Activated CD4-positive, alpha-beta T cell treated with anti-CD3 and anti-CD28 coated beads for 36 hours (primary cell): Measurements from ENCODE around the gene TRPM8. TPM values are rescaled to one million over a fixed set of nuclear protein-coding genes. Genes with fewer than 3 reads are reported as not detected.

Experiments used
- ATAC-seq: fragments of 200-7000 bp; cut with Tn5 transposase; one replicate; pipeline ENCODE4 v1.10.0; 2021; ENCODE audit warnings: mild to moderate bottlenecking, moderate library complexity
- CTCF ChIA-PET: fragments of 350-600 bp; sonication (Branson Sonifier 250); formaldehyde crosslinking; loops from one replicate; lab custom pipeline; 2021; ENCODE audit warnings: antibody characterized with exemption; lab: Charles Lee
- POLR2A ChIA-PET: fragments of 350-600 bp; sonication (Branson Sonifier 250); formaldehyde crosslinking; loops from one replicate; lab custom pipeline; 2021; ENCODE audit warnings: antibody characterized with exemption, inconsistent platforms; lab: Charles Lee
- DNase-seq: peaks from one replicate; pipeline ENCODE4 v3.0.0-alpha.2; 2020
- H3K27ac Mint-ChIP-seq: one replicate; pipeline ENCODE4 v1.8.0; 2021; ENCODE audit warnings: mixed read lengths
- H3K27me3 Mint-ChIP-seq: one replicate; pipeline ENCODE4 v1.8.0; 2021; ENCODE audit warnings: mixed read lengths
- H3K36me3 Mint-ChIP-seq: one replicate; pipeline ENCODE4 v1.8.0; 2021; ENCODE audit warnings: low read depth, mixed read lengths
- H3K4me1 Mint-ChIP-seq: one replicate; pipeline ENCODE4 v1.8.0; 2021; ENCODE audit warnings: mixed read lengths
- H3K4me3 Mint-ChIP-seq: one replicate; pipeline ENCODE4 v1.8.0; 2021; ENCODE audit warnings: mild to moderate bottlenecking, moderate library complexity, mixed read lengths
- H3K9me3 Mint-ChIP-seq: one replicate; pipeline ENCODE4 v1.8.0; 2021; ENCODE audit warnings: low read depth, mixed read lengths
- intact Hi-C, 2 experiments: fragments of 100-400 bp; cut with DNase I in 1 of 2; cut with micrococcal nuclease in 1 of 2; formaldehyde crosslinking; loops; one replicate each; pipeline versions ENCODE4 v1.14.2 to v1.15.1; 2022 to 2024; cut with DNase I, micrococcal nuclease
- total RNA-seq, 2 experiments: library from RNA; stranded (reverse); gene quantifications; one replicate each; pipeline ENCODE4 v1.2.3, GENCODE V29; 2021

Gene TRPM8
- total RNA-seq, 2 experiments from 2014 or later: not detected

DNA sequence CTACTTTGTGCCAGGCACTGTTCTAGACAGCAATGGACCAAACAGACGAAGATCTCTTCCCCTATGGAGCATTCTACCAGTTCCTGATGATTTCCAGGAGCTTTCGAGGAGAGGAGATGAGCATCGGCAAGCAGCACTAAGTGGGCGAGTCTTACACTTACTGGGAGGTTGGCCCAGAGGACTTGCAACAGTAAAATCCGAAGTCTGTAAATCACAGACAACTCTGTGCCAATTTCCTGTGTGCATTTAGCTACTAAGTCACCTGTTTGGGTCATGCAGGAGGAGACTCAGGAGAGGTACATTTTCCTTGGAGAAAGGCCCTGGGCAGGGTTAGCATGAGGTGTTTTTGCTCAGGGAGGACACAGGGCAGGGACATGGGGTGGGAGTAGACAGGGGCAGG is 58.9 kb downstream of the TRPM8 start:
- Mint-ChIP-seq H3K9me3 (no peaks in the 10 kb centered on the region), H3K36me3 (no peaks in the 10 kb centered on the region), H3K27ac (no peak overlapping the region), H3K27me3 (no peaks in the 10 kb centered on the region), H3K4me1 (peaks cover 19% of the 10 kb centered on the region), H3K4me3 (no peak overlapping the region)
- no peak for ATAC-seq
- ChIA-PET POLR2A (no interaction called here), CTCF (interaction anchor here (0.6 to 1.0 kb wide), 5 partner anchors 14 to 172 kb away, joined by 3 to 4 read pairs (median 3); no protein-coding TSS in a partner anchor)
- DNase-seq: no peak
- intact Hi-C loops: loop anchor here (1.0 to 5.0 kb wide), 5 partner anchors 161 to 569 kb away; no protein-coding TSS in a partner anchor

DNA sequence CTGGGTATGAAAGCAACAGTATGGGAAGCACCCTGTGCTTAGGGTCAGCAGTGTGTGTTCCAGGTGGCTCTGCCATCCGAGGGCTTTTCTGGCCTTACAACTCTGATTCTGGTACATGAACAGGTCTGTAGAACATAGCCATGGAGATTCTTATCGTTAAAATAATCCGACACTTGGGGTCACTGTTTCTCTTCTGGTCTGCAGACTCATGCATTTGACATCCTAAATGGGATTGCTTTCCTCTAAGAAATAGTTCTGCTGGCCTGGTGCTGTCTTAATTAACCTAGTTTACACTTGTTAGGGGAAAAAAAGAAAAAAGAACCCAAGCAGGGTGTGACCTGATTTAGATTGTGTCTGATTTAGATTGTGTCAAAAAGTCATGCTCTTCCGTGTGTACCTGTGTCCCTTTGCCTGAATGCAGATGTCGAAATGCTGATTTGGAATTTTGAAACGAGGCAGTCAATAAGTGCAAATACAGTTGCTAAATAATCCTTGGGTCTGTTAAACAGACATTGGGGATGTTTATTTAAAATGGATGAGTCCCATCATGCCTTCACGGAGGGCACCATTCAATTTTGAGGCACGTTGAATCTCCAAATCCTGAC is 59.6 kb downstream of the TRPM8 start:
- H3K4me3 Mint-ChIP-seq: no peak overlapping the region
- ATAC-seq (no peak), DNase-seq (no peak)
- no peaks in the 10 kb centered on the region for H3K9me3 Mint-ChIP-seq
- H3K4me1 Mint-ChIP-seq: peaks cover 22% of the 10 kb centered on the region
- no peak overlapping the region for H3K27ac Mint-ChIP-seq
- no peaks in the 10 kb centered on the region for H3K36me3 Mint-ChIP-seq
- no peaks in the 10 kb centered on the region for H3K27me3 Mint-ChIP-seq
- CTCF ChIA-PET: interaction anchor here (0.9 kb wide), 2 partner anchors 22 to 166 kb away, joined by 3 to 4 read pairs; no protein-coding TSS in a partner anchor
- intact Hi-C loops: loop anchor here (1.0 to 5.0 kb wide), 5 partner anchors 161 to 569 kb away; no protein-coding TSS in a partner anchor
- POLR2A ChIA-PET: no interaction called here

DNA sequence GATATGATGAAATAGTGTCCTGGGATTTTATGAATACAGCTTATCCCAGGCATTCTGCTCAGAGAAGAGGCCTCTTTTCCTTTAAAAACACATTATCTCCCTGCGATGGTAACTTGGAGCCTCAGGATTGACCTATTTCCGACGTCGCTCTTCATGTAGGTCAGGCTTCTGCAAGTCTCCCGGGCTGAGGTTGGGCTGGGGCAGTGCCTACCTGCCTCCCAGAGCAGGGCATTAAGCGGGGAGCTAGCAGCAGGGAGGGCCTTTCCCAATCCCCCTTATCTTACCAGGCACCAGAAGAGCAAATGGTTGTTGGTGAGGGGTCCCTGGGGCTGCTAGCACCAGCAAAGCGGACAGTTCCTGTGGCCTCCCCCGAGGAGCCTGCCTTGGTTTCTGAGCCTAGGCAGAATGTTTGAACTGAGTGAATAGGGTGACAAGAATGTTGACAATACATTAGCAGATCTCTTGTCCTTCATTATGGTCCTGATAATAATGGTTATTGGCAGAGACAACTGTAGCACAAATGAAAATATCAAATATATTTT is 60.2 kb downstream of the TRPM8 start:
- DNase-seq: no peak
- CTCF ChIA-PET: interaction anchor here (0.9 kb wide), 1 partner anchor 23 kb away, joined by 3 read pairs; no protein-coding TSS in a partner anchor
- no peaks in the 10 kb centered on the region for H3K27me3 Mint-ChIP-seq
- H3K4me1 Mint-ChIP-seq: peaks cover 22% of the 10 kb centered on the region
- no peak overlapping the region for H3K27ac Mint-ChIP-seq
- no peaks in the 10 kb centered on the region for H3K36me3 Mint-ChIP-seq
- no peaks in the 10 kb centered on the region for H3K9me3 Mint-ChIP-seq
- ATAC-seq: no peak
- POLR2A ChIA-PET: no interaction called here
- intact Hi-C loops: loop anchor here (2.0 to 5.0 kb wide), 3 partner anchors 160 to 567 kb away; no protein-coding TSS in a partner anchor
- no peak overlapping the region for H3K4me3 Mint-ChIP-seq

DNA sequence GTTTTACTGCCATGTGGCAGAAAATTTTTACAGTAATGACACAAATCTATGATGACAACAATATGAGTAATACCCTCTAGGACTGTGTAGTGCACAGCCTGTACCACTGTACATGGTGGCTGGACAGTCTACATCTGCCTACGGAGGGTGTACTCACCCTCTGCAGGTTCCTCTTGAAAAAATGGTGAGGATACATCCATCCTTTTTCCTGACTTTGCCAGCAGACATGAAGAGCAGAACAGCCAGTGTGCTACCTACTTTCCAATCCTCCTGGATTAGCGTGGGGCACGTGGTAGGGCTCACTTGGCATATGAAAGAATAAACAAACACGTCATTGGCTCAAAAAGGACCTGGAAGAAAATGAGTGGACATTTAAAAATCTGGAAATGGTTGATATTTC is 62.6 kb downstream of the TRPM8 start:
- intact Hi-C loops: loop anchor here (5.0 to 10.0 kb wide), 3 partner anchors 155 to 298 kb away; no protein-coding TSS in a partner anchor
- ATAC-seq: peak; percentile 63
- no peaks in the 10 kb centered on the region for H3K9me3 Mint-ChIP-seq
- peaks cover 18% of the 10 kb centered on the region for H3K4me1 Mint-ChIP-seq
- ChIA-PET POLR2A (no interaction called here), CTCF (no interaction called here)
- H3K36me3 Mint-ChIP-seq: peaks cover 2% of the 10 kb centered on the region
- no peak for DNase-seq
- H3K4me3 Mint-ChIP-seq: no peak overlapping the region
- H3K27ac Mint-ChIP-seq: no peak overlapping the region
- peaks cover 2% of the 10 kb centered on the region for H3K27me3 Mint-ChIP-seq

DNA sequence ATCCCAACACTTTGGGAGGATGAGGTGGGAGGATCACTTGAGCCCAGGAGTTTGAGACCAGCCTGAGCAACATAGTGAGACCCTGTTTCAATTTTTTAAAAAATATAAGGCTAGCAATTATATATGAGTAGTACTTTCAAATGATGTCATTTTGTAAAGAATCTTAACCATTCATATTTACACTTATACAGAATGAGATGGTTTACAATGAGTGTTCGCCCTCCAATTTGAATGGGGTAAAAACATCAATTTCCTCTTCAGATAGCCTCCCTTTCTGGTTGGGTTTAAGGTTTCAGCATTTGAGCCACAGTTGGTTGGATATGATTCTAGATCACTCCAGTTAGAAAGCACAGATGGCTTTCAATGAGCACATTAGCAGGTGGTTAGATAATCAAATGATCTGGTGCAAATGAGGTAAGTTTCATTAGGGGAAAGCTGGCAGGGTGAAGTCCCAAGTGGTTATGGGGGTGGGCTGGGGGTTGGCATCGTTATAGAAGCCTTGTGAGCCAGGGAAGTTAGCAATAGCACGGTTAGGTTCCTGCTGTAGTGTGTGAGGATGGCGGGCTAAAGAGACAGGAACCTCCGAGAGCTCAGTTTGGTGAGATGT is 63.9 kb downstream of the TRPM8 start:
- ATAC-seq: no peak
- peaks cover 16% of the 10 kb centered on the region for H3K4me1 Mint-ChIP-seq
- H3K4me3 Mint-ChIP-seq: no peak overlapping the region
- H3K27ac Mint-ChIP-seq: no peak overlapping the region
- CTCF ChIA-PET: interaction anchor here (0.5 to 1.5 kb wide), 3 partner anchors 9 to 120 kb away, joined by 3 read pairs; no protein-coding TSS in a partner anchor
- POLR2A ChIA-PET: no interaction called here
- H3K27me3 Mint-ChIP-seq: peaks cover 2% of the 10 kb centered on the region
- DNase-seq: no peak
- H3K36me3 Mint-ChIP-seq: peaks cover 2% of the 10 kb centered on the region
- H3K9me3 Mint-ChIP-seq: peaks cover 5% of the 10 kb centered on the region
- intact Hi-C loops: loop anchor here in 1 of 2 experiments (10.0 kb wide), 1 partner anchor 154 kb away; no protein-coding TSS in a partner anchor

DNA sequence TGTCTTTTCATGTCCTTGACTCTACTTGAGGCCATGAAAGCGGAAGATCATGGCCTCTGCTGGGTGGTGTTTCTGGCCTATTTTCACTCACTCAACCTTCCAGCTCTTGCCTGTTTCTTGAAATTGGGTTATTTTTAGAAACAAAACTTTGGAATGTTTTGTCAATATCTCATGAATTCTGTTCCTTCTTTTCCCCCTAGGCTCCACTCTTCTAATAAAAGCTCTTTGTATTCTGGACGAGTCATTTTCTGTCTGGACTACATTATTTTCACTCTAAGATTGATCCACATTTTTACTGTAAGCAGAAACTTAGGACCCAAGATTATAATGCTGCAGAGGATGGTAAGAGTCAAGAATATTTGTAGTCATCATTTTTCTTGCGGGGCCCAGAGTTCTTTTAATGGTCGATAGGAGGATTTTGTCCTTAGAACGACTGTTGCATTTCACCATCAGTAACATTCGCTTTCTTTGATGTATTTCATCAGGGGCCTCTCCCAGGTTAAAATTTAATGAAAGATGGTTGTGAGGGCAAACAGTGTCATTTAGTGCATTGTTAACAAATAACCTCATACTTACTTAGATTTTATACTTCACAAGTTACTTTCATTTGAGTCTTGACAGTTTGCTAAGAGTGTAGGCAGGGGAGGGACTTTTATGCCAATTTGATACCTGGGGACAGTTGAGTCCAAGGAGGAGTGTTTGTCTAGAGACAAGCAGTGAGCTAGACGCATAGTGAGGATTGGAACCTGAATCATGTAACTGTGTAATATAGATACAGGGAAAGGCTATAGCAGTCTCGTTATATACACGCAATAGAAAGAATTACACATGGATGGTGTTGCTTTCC is 64.6 kb downstream of the TRPM8 start:
- ATAC-seq (no peak), DNase-seq (no peak)
- ChIA-PET POLR2A (no interaction called here), CTCF (interaction anchor here (0.5 to 1.5 kb wide), 3 partner anchors 8 to 121 kb away, joined by 3 read pairs; no protein-coding TSS in a partner anchor)
- H3K4me3 Mint-ChIP-seq: no peak overlapping the region
- intact Hi-C loops: loop anchor here in 1 of 2 experiments (10.0 kb wide), 1 partner anchor 153 kb away; no protein-coding TSS in a partner anchor
- H3K36me3 Mint-ChIP-seq: peaks cover 2% of the 10 kb centered on the region
- peaks cover 2% of the 10 kb centered on the region for H3K27me3 Mint-ChIP-seq
- H3K27ac Mint-ChIP-seq: no peak overlapping the region
- peaks cover 5% of the 10 kb centered on the region for H3K9me3 Mint-ChIP-seq
- H3K4me1 Mint-ChIP-seq: peaks cover 15% of the 10 kb centered on the region

DNA sequence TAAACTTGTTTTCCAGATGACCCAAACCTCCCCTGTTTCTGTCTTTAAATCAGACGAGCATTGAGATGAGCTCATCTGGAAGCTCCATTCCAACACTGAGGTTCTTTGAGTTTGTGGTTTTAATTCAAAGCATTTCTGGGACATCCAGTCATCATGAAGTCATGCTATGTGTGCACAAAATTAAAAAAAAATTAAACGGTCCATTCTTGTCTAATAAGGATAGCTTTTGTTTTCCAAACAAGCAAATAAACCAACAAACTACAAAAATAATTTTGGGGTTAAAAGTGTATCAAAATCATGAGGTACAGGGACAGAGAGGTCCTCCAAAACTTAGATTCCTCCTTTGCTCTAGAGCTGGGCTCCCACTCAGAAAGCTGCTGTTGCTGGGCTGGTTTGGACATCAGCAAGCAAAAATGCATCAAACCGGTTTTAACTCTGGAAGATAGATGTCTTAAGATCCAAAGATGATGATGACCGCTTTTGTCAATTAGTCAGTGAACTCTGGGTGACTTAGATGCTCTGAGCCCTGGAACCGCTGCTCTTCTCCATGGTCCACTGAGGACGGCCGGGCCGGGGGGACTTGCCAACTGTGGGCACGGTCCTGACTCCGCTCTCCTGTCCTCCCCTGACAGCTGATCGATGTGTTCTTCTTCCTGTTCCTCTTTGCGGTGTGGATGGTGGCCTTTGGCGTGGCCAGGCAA is 65.4 kb downstream of the TRPM8 start:
- Mint-ChIP-seq H3K4me1 (peaks cover 12% of the 10 kb centered on the region), H3K9me3 (peaks cover 5% of the 10 kb centered on the region), H3K4me3 (no peak overlapping the region), H3K27me3 (peaks cover 2% of the 10 kb centered on the region), H3K36me3 (peaks cover 2% of the 10 kb centered on the region), H3K27ac (no peak overlapping the region)
- ChIA-PET CTCF (no interaction called here), POLR2A (no interaction called here)
- ATAC-seq: no peak
- intact Hi-C loops: loop anchor here in 1 of 2 experiments (10.0 kb wide), 1 partner anchor 152 kb away; no protein-coding TSS in a partner anchor
- no peak for DNase-seq

DNA sequence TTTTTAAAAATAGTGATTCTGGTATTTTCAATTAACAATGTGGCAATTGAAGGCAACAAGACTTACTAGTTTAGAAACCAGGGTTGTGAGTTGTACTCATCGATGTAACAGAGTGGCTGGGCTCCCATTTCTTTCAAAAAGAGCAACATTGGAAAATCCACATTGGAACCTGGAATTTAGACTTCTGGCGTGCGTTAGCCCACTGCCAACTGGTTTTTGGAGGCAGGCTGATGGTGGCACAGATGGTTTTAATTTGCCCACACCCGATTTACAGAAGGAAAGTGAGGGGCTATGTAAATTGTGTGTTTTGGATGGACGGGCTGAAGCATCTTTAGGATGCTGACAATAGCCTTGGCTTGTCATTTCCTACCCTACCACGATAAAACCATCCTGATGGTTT is 66.3 kb downstream of the TRPM8 start:
- intact Hi-C loops: loop anchor here in 1 of 2 experiments (10.0 kb wide), 1 partner anchor 151 kb away; no protein-coding TSS in a partner anchor
- H3K27ac Mint-ChIP-seq: no peak overlapping the region
- peaks cover 2% of the 10 kb centered on the region for H3K36me3 Mint-ChIP-seq
- H3K9me3 Mint-ChIP-seq: peaks cover 9% of the 10 kb centered on the region
- H3K4me3 Mint-ChIP-seq: no peak overlapping the region
- H3K4me1 Mint-ChIP-seq: peaks cover 14% of the 10 kb centered on the region
- ATAC-seq (no peak), DNase-seq (no peak)
- H3K27me3 Mint-ChIP-seq: peaks cover 2% of the 10 kb centered on the region
- ChIA-PET POLR2A (no interaction called here), CTCF (no interaction called here)

DNA sequence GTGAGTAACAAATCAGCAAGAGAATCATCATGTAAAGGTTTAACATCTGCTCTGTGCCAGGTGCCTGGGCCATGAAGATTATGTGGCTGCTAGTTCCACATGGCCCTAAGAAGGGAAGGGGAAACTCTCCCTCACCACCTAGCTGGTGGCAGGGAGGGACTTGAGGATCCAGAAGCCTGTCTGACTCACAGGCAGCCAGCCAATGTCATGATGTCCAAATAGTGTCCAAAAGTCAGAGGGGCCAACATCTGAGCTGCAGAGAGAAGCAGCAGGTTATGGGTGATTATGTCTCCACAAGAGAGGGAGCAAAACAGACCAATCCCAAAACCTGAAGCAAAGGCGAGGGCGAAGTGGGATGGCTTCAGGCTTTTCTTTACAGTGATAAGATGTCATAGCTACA is 71.4 kb downstream of the TRPM8 start:
- CTCF ChIA-PET: interaction anchor here (0.6 kb wide), 1 partner anchor 1783 kb away, joined by 3 read pairs; no protein-coding TSS in a partner anchor
- Mint-ChIP-seq H3K27ac (no peak overlapping the region), H3K36me3 (peaks cover 2% of the 10 kb centered on the region), H3K4me3 (no peak overlapping the region), H3K4me1 (peaks cover 48% of the 10 kb centered on the region), H3K27me3 (peaks cover 2% of the 10 kb centered on the region), H3K9me3 (peaks cover 9% of the 10 kb centered on the region)
- POLR2A ChIA-PET: no interaction called here
- ATAC-seq: no peak
- no peak for DNase-seq
- intact Hi-C loops: loop anchor here in 1 of 2 experiments (10.0 kb wide), 1 partner anchor 146 kb away; no protein-coding TSS in a partner anchor

DNA sequence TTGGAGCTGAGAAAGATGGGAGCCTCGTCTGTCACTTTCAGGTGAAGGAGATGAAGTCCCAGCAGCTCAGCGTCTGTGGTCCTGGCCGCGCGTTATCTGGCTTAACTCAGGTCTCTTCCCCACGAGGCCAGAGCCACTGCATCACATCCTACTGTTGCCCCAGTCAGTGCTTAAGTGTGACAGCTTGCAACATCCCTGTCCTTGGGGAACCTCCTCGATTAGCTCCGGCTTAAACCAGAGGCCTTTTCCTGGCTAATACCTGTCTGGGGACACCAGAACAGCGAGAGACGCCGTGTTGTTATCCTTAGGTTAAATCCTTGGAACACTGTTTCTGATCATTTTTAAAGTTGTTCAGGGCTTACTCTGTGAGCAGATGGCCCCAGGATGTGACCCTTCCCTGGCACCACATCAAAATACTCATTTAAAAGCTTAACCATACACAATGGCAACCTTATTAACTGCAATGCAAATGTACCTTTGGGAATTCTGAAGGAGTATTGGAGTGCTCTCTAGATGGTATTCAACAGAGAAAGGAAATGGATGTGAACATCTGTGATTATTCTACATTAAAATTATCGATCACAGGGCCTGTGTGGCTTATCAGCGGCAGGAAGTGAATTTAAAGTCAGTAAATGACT is 72.2 kb downstream of the TRPM8 start:
- intact Hi-C loops: loop anchor here in 1 of 2 experiments (10.0 kb wide), 1 partner anchor 145 kb away; no protein-coding TSS in a partner anchor

More for the DNA sequence above, 72.2 kb downstream of the TRPM8 start:
- Mint-ChIP-seq H3K9me3 (peaks cover 9% of the 10 kb centered on the region), H3K4me3 (no peak overlapping the region), H3K27ac (no peak overlapping the region), H3K36me3 (peaks cover 1% of the 10 kb centered on the region), H3K4me1 (peaks cover 48% of the 10 kb centered on the region), H3K27me3 (peaks cover 2% of the 10 kb centered on the region)
- POLR2A ChIA-PET: no interaction called here
- CTCF ChIA-PET: interaction anchor here (0.6 to 1.4 kb wide), 2 partner anchors 36 to 1783 kb away, joined by 3 to 5 read pairs; no protein-coding TSS in a partner anchor
- DNase-seq: no peak
- no peak for ATAC-seq
